Panc1 (cell line): ENCODE results near the gene BACH2.

Source experiments
- POLR2AphosphoS5 ChIP-seq: IDR thresholded peaks from 2 replicates; pipeline ENCODE4 v1.6.1; 2012; ENCODE audit warnings: mild to moderate bottlenecking, low read depth, low read length, moderate library complexity
- SIN3A ChIP-seq: IDR thresholded peaks from 2 replicates; pipeline ENCODE4 v1.6.1; 2012; ENCODE audit warnings: low read depth, mild to moderate bottlenecking, low read length, moderate library complexity, borderline replicate concordance; ENCODE audit not compliant: insufficient read depth
- TCF7L2 ChIP-seq: IDR thresholded peaks from 2 replicates; pipeline ENCODE4 v1.6.1; 2011; ENCODE audit warnings: mild to moderate bottlenecking, low read depth, low read length, inconsistent platforms
- TF ChIP-seq, protein P1 (sequence below): fragments of 450-650 bp; IDR thresholded peaks from 2 replicates; pipeline ENCODE4 v1.5.1; 2017; ENCODE audit warnings: mild to moderate bottlenecking

DNA sequence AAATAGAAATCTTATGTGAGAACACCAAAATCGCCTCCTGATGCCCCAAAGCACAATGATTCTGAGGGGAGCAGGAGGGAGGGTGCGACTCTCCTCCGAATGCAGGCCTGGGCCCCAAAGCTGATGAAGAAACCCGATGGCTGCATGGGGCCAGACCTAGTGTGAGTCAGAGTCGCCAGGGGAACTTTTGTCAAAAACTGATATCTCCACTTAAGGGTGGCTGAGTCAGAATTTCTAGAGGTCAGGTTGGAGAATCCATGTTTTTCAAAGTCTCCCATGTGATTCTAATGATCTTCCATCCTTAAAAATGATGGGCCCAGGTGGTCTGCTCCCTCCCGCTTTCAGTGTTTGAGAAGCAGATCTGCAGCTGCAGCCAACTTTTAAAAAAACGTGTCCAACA is 172.8 kb downstream of the BACH2 start:
- TF ChIP-seq, protein P1, sequence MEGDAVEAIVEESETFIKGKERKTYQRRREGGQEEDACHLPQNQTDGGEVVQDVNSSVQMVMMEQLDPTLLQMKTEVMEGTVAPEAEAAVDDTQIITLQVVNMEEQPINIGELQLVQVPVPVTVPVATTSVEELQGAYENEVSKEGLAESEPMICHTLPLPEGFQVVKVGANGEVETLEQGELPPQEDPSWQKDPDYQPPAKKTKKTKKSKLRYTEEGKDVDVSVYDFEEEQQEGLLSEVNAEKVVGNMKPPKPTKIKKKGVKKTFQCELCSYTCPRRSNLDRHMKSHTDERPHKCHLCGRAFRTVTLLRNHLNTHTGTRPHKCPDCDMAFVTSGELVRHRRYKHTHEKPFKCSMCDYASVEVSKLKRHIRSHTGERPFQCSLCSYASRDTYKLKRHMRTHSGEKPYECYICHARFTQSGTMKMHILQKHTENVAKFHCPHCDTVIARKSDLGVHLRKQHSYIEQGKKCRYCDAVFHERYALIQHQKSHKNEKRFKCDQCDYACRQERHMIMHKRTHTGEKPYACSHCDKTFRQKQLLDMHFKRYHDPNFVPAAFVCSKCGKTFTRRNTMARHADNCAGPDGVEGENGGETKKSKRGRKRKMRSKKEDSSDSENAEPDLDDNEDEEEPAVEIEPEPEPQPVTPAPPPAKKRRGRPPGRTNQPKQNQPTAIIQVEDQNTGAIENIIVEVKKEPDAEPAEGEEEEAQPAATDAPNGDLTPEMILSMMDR, result no peak
- TF ChIP-seq TCF7L2, result no peak
- TF ChIP-seq SIN3A, result no peak
- TF ChIP-seq POLR2AphosphoS5, result no peak
